HCEC 1CT (cell line): ENCODE measurements around the gene HS1BP3.

Experiments
- DNase-seq: peaks from one replicate; pipeline ENCODE4 v3.0.0-alpha.2; 2017

The HS1BP3 gene

DNA sequence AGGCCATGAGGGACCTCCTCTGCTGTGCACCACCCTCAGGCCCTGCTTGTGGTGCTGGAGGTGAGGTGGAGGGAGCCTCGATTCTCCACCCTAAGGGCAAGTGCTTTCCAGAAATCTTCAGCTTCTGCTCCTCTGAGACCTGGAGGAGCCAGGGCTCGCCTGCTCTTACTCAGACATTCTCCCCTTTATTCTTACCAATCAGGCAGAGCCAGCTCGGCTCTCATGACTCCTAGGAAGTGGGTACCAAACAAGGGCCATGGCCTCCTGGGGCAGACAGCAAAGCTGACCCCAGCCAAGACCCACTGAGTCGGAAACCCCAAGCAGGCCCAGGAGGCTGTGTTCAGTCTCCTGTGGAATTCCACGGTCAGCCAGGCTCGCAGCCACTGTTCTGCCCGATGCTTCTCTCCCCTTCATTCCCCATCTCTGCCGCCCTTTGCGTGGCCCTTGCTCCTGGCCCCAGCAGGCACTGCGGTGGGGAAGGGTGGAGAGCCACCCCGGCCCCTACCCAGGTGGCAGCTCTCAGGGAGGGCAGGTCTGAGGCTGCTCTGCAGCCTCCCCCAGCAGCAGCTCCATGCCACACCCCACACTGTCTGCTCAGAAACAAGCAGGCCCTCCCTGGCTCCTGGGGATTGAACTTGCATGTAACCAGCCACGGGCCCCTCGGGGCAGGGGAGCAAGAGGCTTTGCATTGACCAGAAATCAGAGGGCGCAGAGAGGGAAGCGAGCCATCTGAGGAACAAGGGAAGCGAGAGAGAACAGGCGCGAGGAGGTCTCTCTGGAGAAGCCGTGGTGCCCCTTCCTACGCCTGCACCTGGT is 24.0 kb downstream of the HS1BP3 start:
- DNase-seq = no peak

DNA sequence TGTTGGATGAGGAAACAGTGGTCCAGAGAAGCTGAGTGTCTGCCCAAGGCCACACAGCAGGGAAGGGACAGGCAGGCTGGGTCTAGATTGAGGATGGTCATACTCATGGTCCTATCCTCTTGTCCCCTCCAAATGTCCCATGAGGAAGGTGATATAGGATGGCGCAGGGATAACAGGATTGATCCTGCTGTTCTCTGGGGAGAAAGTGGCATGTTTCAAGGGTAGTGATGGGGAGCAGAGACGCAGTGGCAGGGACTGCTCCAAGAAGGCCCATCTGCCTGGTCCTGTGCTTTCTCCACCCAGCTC is 24.6 kb downstream of the HS1BP3 start:
- DNase-seq = no peak

DNA sequence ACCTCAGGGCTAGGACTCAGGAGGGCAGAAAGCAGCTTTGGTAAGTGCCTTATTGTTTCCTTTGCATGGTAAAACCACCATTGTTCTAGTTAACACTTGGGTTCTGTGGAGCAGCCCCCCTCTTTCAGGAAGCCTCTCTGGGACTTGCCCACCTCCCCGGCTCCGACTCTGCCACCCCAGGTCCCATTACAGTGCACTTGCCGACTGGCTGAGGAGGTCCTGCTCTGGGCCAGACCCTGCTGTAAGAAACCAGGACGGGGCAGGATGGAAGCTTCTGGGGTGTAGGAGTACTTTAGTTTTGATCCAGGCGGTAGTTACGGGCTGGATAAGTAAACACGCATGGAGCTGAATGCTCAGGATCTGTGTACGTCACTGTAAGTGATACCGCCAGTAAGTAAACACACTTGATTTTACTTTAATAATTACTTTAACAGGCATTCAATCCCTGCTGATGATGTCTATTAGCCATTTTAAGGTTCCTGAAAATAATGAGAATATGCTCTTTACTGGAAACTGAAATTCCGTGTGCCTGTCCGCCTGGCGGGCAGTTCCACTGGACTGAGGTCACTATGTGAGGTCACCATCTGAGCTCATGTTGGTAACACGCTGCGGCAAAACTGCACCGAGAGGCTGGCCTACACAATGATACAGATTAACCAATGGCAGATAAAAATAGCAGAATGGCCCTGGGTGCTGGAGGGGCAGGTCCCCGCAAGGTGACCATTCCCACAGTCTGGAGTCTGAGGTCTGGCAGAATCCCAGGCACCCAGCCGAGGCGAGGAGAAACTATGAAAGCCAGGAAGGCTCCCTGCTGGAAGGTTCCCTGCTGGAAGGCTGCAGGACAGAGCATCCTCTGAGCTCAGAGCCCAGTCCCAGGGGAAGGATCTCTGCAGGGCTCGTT is 25.2 kb downstream of the HS1BP3 start:
- DNase-seq = no peak

DNA sequence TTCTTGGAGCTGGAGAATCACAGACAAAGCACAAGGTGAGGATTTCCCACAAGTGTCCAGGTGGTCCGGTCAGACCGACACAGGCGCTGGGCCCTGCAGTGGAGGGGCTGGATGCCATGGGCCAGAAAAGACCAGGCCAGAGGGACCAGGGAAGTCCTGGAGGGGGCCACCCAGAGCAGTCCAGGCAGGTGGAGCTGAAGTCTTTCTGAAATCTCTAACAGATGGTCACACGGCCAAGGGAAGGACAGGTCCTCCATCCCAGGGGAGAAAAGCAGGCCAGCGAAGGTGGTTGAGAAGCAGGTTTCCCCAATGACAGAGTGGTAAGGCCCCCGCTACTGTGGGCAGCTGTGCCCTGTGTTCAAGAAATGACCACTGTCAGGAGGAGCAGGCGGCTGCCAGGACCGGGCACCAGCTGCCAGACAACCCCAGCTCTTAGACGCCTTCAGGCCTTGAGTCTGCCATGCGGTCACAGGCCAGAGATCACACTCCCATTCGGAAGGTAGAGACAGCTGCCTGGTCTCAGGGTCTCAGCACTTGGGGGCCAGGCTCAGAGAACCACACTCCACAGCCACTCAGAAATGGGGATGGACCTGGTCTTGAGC is 25.9 kb downstream of the HS1BP3 start:
- DNase-seq = no peak

DNA sequence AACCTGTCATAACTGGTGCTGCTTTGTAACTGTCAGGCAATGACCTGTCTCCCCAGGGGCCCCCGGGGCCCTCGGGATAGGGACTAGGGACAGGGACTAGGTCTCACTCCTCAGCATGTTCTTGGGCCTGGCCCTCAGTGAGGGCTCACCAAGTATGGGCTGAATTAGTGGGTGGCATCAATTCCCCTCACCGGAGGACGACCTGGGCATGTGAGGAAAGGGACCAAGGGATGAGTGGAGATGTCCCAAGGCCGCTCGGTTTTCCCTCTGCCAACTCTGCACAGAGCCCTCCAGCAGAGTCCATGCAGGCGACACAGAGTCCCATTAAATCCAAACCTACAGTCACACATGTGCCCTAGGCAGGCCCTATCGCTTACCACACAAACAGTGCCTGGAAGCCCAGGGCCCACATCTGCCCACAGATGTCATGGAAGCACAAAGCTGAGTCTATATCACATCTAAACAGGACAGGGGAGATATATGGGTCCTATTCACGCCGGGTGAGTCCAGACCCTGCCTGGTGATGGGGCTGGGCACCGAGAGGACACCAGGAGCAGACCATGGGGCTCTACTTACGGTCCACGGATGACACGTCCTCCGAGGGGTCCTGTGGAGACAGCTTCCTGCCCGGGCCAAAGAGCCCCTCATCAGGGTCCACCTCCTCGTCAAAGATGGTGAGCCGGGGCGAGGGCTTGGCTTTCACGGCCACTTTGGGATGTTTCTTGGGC is 26.6 kb downstream of the HS1BP3 start:
- no peak for DNase-seq

DNA sequence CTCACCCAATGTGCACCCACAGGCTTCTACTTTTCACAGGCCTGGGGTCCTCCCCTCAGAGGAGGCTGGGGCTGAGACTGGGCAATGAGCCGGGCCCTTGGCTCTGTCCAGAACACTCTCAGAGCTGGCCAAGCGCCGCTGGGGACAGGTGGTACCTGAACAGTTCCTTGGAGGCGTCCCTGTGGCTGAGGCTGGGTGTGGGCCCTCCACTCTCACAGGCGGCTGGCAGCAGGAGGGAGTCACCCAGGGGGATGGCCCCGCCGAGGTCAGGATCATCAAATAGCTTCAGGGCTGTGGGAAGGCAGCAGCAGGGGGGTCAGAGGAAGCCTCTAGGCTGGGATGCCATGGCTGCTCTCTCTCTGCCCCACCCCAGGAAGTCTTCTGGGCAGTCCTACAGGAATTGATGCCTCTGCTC is 27.1 kb downstream of the HS1BP3 start:
- no peak for DNase-seq

DNA sequence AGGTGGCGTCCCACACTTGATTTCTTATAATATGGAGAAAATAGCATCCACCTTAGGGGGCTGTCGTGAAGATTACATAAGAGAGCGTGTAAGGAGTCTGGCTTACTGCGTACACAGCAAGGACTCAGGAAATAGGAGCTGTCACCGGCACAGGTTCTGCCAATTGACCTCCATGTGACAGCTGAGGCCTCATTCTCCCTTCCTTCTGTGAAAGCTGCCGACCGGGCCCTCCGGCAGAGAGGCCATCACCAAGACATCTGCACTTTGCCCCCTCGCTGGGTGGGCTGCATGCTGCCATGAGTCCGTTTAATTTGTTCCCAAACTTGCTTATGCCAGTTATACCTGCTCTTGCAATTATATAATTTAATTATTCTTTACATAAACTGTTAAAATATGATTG is 27.7 kb downstream of the HS1BP3 start:
- no peak for DNase-seq

DNA sequence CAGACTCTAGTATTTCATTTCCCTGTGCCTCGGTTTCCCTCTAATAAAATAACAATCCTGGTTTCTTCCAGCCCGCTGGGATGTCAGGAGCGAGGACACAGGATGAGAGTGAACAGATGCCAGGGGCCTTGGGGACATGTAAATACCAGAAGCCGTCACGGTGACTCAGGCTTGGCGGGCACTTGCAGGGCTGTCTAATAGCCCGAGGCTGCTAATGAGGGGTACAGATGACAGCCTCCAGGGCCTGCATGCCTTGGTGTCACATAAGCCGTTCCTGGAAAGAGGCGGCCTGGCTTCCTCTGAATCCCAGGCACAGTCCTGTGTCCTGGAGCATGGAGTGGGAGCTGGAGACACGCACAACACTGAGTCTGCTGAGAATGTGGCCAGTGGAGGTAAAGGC is 28.2 kb downstream of the HS1BP3 start:
- no peak for DNase-seq

DNA sequence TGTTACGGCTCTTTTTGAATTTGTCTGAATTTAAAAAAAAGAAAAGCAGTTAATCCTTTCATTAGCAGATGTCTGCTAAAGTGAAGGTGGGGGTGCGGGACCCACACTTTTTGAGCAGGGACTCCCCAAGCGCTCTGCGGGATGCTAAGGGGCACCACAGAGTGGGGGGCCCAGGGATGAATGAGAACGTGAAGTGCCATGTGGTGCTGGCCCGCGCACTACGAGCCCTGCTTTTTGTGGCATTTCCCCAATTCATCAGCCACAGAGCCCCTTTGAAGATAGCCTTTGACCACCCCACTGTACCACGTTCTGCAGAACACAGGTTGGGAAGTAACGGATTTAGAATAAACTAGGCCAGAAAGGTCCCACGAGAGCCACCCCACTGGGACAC is 28.6 kb downstream of the HS1BP3 start:
- DNase-seq = no peak

DNA sequence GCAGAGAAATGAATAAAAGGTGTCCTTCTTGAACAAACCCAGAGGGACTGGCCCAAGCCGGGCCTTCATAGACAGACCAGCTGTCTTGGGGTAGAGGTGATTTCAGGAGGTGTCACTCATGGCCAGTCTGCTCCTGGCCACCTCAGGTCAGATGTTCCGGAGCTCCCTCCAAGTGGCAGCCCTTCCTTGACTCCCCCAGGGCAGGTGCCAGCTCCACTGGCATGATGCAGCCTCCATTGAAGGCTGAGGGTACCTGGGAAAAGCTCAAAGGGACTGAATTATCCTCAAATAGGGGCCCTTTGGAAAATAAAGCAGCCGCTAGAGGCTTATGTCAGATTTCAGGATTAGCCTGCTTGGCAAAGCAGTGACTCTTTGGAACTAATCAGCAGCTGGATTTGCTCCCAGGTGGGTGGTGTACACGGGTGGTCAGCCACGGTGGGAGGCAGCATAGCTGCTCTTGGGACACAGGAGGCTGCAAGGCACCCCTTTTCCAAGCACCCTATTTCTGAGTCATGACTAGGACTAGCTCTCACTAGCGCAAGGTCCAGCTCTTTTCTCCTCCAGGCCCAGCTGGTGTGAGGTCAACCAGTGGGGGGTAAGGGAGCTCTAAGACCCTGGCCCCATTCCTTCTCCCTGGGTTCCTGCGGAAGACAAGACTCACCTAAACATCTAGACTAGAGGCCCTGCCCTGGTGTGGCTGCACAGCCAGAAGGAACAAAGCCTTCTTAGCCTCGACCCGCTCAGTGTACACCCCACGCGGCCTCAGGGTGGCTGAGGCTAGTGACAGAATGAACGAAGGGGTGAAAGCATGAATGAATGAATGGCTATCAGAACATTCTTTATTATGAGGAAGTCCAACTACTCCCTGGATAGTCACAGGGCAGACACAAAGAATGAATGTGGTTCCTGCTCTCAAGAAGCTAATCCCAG is 29.3 kb downstream of the HS1BP3 start:
- DNase-seq = no peak

DNA sequence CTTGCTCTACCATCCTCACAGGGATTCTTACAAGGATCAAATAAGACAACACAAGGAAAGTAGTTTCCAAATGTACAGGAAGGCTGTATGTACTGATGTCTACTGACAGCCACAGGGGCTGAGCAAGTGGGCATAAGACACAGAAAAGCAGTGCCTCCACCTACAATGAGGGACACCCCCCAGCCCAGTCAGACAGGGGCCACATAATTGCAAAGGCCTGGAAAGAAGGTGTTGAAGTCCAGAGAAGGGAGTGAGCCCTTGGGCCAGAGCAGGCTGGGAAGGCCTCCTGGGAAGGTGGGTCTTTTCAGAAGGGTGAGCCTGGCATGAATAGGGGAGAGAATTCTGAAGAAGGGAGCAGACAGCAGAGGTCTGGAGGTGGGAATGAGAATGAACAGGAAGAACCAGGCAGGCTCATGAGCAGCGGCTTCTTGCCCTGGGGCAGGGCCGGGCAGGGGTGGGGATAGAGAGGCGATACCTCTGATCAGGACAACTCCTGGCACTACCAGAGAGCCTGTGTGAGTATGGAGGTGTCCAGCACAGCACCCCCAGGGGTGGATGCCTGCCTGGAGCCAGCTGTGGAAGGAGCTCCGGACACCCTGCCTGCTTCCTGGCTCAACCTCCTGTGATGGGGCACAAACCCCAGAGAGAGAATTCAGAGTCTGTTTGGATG is 30.1 kb downstream of the HS1BP3 start:
- no peak for DNase-seq

DNA sequence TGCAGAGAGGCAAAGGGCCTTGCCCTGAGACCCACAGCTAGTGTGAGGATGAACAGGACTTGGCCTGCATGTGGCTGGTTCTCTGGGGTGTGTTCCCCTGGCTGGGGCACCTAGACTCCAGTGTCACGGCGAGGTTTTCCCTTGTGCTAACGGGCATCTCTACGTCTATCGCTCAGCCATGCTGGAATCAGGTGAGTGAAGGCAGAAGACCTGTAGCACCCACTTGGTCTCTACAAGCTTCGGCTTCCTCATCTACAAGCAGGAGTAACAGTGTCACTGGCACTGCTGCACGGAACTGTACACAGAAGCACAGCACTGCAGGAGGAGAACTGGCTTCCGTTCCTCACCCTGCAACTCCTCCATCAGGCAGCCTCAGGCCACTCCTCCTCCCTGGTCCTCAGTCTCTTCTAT is 30.6 kb downstream of the HS1BP3 start:
- no peak for DNase-seq

DNA sequence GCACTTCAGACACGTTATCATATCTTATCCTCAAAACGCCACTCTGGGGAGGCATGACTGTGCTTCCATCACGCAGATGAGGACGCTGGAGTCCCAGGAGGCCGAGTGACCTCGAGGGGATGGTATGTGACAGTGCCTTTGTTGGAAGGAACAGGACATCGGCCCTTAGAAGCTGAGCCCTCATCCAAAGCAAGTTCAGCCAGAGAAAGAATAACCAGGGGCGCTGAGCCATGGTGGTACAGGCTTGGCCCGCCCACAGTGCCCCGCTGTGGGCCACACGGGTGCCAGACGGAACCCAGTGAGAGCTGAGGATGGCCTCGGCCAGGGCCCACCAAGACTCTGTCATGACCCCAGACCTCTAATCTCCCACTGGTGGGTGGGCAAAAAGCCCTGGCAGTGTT is 31.3 kb downstream of the HS1BP3 start:
- DNase-seq = no peak

DNA sequence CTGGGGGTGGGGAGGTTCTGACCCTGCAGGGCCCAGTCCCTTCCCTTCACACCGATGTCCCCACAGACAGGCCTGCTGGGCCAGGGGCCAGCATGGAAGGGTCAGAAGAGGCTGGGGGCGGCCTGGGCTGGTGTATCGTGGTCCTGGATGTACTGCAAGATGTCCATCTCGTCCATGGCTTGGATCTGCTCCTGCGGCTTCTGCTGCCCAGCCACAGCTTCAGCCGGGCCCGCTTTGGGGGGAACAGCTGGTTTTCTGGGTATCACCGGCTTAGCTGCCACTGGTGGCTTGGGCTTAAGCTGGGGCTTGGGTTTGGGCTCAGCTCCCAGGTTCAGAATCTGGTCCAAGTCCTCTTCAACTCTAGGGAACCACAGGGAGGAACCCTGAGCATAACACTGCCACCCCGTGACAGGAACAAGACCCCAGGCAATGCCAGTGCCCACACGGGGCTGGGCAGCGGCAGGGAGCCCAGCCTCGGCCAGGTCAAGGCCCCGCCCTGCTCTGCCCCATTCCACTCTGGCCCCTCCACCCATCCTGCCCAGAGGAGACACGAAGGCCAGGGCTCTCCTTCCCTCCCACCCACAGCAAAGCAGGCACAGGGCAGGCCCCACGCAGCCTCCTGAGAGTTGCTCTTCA is 31.9 kb downstream of the HS1BP3 start:
- DNase-seq = no peak

DNA sequence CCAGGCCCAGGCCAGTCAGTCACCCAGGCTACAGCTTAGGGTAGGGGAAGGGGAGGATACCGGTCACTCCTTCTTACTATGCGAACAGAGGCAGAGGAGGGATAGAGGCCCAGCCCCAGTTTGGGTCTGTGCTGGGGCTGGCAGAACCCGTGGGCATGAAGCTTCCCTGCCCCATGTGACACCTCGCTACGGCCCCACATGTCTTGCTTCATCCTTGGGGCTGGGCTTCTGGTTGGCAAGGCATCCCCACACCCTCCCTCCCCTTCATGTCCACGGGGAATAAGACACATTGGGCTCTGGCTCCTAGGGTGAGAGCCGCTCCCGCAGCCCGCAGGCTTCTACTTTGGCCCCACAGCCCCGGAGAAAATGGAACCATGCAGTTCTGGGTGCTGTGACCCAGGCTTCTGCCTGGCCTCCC is 32.4 kb downstream of the HS1BP3 start:
- no peak for DNase-seq

DNA sequence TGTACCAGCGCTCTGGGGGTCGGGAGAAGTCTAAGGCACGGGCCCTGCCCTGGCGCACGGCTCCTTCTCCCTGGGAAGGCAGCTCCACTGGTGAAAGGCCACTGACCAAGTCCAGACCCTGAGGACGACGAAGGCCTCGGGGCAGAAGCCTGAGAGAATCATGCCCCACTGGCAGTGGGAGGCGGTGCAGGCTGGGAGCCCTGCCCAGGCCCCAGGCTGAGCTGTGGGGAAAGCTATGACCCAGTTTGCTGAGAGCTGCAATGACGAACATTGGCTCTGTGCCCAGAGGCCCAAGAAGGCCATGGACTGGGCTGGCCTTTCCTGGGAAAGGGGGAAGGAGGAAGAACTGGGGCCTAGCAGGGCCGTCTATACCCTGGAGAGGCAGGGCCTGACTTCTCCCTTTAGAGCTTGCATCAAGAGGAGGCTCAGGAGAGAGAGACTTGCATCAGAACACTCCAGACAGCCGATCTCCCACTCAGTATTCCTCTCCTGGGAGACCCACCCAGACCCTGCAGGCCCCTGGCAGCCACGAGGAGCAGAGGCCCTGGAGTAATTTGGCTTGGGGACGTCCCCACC is 32.9 kb downstream of the HS1BP3 start:
- peak; percentile 98 for DNase-seq

DNA sequence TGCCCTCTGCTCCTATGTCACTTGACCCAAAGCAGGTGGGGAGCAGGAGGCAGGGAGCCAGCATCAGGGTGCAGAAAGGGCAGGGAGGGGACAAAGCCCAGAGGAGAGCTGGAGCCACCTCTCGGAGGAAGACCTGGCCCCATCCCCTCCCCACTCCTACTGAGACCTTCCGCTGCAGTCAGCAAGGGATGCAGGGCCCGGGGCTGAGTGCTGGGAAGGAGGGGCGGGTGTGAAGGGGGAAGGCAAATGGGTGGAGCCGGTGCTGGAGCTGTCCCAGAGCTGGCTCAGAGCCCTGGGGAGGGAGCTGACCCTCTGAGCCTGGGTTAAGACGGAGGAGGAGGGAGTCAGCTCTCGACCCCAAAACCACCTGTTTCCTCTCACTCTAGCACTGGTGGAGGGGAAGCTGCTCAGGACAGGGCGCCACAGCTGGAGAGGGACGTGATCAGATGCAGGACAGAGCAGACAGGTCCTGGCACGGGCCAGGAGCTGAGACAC is 33.8 kb downstream of the HS1BP3 start:
- DNase-seq = no peak

DNA sequence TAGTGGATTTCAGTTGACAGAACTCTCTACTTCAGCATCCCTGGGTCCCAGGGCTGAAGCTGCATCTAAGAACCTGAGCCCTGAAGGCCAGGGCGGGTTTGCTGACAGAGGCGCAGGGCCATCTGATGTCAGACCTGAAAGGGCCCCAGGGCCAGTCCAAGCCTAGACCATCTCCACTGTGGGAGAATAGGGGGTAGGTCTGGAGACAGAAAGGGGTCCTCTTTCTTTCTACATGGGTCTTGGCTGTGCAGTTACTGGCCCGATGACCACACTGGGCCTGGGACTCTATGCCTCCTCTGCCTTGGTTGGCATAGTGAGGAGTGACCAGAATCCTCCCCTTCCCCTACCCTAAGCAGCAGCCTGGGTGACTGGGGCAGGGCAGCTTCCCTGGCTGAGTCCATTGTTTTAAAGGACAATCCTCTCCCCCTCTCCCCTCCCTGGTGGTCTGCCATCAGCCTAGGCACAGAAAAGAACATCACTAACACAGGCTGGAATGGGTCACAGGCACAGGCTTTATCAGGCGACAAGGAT is 34.5 kb downstream of the HS1BP3 start:
- DNase-seq = no peak

DNA sequence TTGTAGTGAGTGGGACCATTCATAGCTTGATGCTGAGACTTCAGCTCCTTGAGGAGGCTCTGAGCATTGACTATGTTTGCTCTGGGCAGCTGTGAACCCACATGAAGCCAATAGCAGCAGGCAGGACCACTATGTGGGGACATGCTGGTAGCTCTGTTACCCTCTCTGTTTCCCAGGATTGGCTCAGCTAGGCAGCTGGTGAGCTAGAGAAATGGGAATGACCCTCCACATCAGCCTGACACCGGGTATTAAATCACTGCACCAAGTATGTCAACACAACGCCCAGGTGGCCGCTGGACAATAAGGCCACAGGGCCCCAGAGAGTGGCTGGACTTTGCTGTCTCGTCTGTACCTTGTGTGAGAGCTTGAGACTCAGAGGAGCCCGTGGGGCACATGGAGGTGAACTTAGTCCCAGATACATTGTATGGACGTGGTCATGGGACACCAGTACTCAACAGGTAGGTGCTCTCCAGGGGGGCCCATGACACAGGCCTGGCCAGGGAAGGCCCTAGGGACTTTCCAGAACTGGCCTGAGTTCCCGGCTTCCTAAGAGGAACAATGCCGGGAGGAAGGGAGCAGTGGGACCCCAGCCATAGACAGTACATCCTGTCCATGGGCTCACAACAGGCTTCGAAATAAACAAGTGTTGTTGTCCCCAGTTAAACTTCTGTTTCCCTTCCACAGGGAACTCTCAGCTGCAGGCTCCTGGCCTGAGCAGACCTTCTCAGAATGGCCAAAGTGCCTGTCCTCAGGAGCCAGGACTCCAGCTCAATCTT is 35.2 kb downstream of the HS1BP3 start:
- DNase-seq = no peak
